A549 (cell line): ENCODE data around the gene CCDC60.

Experiments used
- HOXA7 ChIP-seq: fragments of 250-450 bp; sonication (Bioruptor Pico); IDR thresholded peaks from 2 replicates; pipeline ENCODE4 v1.5.0; 2020; ENCODE audit warnings: mild to moderate bottlenecking, moderate library complexity
- NR3C1 ChIP-seq: fragments of >200 bp; sonication (Bioruptor Twin); formaldehyde crosslinking; IDR thresholded peaks from 3 replicates; pipeline ENCODE4 v1.6.1; 2017
- POLR2A ChIP-seq: IDR thresholded peaks from 2 replicates; pipeline ENCODE4 v1.6.1; 2012; ENCODE audit warnings: mild to moderate bottlenecking, low read length
- TF ChIP-seq, protein P1 (sequence below): fragments of 200-600 bp; sonication (generic); IDR thresholded peaks from 2 replicates; pipeline ENCODE4 v1.6.1; 2016; ENCODE audit warnings: antibody characterized with exemption, mild to moderate bottlenecking, moderate library complexity
- TF ChIP-seq, protein P2 (sequence below): fragments of >200 bp; sonication (Bioruptor Twin); formaldehyde crosslinking; IDR thresholded peaks from 3 replicates; pipeline ENCODE4 v1.5.1; 2016

DNA sequence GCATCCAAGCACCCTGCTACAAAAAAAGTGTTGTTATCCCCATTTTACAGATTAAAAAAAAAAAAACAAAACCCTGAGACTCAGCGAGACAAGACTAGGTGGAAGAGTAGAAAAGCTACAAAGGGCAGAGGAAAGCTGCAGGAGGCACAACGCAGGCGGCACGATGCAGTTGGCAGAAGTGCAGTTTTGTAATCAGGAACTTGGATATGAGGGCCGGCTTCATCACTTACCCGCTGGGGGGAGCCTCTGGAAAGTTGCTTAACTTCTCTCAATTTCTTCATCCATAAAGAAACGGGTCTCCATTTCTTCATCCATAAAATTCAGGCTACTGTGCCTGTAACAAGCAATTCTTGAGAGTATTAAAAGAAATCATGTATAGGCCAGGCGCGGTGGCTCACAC, 33.1 kb upstream of the CCDC60 start:
- TF ChIP-seq NR3C1 (no peak), HOXA7 (CRISPR knock-in tag) (no peak), POLR2A (no peak)
- TF ChIP-seq, protein P1, sequence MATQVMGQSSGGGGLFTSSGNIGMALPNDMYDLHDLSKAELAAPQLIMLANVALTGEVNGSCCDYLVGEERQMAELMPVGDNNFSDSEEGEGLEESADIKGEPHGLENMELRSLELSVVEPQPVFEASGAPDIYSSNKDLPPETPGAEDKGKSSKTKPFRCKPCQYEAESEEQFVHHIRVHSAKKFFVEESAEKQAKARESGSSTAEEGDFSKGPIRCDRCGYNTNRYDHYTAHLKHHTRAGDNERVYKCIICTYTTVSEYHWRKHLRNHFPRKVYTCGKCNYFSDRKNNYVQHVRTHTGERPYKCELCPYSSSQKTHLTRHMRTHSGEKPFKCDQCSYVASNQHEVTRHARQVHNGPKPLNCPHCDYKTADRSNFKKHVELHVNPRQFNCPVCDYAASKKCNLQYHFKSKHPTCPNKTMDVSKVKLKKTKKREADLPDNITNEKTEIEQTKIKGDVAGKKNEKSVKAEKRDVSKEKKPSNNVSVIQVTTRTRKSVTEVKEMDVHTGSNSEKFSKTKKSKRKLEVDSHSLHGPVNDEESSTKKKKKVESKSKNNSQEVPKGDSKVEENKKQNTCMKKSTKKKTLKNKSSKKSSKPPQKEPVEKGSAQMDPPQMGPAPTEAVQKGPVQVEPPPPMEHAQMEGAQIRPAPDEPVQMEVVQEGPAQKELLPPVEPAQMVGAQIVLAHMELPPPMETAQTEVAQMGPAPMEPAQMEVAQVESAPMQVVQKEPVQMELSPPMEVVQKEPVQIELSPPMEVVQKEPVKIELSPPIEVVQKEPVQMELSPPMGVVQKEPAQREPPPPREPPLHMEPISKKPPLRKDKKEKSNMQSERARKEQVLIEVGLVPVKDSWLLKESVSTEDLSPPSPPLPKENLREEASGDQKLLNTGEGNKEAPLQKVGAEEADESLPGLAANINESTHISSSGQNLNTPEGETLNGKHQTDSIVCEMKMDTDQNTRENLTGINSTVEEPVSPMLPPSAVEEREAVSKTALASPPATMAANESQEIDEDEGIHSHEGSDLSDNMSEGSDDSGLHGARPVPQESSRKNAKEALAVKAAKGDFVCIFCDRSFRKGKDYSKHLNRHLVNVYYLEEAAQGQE = no peak
- TF ChIP-seq, protein P2, sequence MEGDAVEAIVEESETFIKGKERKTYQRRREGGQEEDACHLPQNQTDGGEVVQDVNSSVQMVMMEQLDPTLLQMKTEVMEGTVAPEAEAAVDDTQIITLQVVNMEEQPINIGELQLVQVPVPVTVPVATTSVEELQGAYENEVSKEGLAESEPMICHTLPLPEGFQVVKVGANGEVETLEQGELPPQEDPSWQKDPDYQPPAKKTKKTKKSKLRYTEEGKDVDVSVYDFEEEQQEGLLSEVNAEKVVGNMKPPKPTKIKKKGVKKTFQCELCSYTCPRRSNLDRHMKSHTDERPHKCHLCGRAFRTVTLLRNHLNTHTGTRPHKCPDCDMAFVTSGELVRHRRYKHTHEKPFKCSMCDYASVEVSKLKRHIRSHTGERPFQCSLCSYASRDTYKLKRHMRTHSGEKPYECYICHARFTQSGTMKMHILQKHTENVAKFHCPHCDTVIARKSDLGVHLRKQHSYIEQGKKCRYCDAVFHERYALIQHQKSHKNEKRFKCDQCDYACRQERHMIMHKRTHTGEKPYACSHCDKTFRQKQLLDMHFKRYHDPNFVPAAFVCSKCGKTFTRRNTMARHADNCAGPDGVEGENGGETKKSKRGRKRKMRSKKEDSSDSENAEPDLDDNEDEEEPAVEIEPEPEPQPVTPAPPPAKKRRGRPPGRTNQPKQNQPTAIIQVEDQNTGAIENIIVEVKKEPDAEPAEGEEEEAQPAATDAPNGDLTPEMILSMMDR = no peak
